SHP77 (cell line): ENCODE results near the gene SLC4A5.
"Not testable (repeated sequence)": the region's sequence is repeated elsewhere in the genome, so short reads cannot be mapped to it uniquely, and the experiment has no call there.

Experiments used
- DNase-seq, 2 experiments: peaks; one replicate each; lab custom pipeline; 2025; lab: John Stamatoyannopoulos, UW

Gene SLC4A5

DNA sequence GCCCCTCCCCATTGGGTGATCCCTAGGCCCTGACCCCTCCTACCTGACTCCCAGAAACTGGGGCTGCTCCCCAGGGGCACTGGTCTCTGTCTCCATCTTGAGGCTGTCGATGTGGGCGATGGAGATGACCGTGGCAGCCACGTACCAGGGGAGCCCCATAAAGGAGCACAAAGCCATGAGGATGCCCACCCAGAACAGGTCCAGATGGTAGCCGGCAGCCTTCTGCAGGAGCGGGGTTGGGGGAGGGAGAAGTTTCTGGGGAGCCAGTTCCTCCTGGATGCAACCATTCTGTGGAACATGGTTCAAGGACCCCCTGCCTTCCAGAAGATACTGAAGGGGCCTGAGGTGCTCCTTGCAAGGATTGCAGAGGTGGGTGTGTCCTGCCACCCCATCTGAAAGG, 110.8 kb downstream of the SLC4A5 start:
- DNase-seq: no peak

DNA sequence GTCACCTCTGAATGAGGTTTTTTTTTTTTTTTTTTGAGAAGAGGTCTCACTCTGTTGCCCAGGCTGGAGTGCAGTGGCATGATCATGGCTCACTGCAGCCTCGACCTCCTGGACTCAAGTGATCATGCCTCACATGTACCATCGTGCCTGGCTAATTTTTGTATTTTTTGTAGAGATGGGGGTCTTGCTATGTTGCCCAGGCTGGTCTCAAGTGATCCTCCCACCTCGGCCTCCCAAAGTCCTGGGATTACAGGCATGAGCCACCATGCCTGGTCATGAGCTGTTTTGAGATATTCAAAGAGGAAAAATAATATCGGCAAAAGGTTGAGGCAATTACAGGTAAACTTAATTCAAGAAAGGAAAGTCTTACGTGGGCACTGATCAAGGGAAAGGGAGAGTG, 113.4 kb downstream of the SLC4A5 start:
- DNase-seq: not testable (repeated sequence)

DNA sequence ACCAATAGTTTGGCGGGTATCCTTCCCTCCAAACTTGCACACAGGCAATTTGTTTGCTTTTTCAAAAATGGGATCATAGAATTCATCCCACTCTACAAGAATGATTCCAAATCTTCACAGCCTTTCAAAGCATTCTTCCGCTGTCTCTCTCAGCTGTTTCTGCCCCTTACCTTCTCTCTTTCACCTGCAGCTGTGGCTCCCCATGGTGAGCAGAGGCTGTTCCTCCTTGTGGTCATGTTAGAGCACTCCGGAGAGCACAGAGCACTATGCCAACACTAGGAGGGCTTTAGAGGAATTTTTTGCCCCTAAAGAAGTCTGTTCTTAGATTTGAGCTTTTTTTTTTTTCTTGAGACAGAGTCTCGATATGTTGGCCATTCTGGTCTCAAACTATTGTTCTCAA, 114.4 kb downstream of the SLC4A5 start:
- DNase-seq: no peak

DNA sequence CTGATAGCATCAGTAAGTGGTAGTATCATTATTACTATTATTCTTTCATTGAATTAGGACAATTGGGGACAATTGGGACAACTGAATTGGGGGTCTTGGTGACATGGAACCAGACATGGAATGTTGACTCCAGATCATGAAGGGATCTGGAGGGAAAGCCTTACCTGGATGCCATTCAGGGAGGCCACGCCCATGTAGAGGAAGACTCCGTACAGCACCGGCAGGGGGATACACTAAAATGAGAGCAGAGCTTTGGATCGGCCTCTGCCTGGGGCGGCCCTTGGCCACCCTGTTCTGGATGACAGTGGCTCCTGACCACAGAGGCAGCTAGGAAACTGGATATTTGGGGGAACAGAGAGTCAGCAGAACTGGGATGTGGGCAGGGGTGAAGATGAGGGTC, 115.6 kb downstream of the SLC4A5 start:
- no peak for DNase-seq

DNA sequence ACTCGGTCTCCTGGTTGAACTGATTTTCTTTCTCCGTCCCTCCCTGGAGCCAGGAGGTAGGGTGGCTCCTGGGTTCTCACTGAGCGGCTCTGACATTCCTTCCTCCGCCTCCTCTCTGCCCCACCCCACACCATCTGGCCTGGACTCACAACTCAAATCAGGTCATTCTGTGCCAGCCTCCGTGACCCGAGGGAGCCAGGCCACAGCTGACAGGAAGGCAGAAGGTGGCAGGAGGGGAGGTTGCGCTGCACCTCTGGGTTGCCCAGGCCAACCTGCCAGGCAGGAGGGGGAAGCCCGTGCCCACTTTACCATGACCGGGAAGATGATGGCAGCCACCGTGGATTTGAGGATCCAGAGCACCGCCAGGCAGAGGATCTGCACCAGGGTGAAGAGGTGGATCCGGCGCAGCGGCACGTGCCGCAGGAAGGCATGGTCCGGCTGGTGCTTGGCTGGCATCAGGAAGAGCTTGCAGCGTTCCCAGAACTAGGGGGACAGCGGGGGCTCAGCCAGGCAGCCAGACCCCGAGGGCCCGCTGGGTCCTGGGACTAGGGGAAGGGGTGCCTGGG, 116.5 kb downstream of the SLC4A5 start:
- DNase-seq: no peak

DNA sequence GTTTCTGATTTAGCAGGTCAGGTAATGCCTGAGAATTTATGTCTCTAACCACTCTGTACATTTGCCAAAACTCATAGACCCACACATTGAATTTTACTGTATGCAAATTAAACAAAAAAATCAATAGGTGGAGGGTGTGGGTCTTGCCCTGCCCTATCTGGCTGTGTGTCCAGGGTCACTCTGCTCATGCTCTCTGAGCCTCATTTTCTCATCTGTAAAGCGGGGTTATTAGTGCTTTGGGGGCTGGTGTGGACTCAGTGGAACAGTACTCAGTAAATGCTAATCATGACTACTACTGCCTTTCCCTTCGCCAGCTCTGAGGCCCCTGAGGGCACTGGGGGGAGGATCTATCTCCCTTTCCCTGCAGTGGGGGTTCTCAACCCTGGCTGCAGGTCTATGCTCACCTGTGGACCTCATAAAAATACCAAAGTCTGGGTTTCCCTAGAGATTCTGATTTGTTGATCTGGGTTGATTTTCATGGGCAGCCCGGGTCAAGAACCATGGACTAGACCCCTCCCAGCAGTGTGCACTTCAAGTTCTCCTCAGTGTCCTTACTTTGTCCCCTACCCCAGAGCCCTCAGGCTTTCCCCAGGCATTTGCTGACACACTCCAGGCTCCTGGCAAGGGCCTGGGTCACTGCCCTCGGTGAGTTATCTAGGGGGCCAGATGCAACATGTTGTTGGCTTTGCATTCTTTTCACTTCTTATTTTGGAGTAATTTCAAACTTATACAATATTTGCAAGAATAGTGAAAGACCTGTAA, 117.3 kb downstream of the SLC4A5 start:
- DNase-seq: no peak

DNA sequence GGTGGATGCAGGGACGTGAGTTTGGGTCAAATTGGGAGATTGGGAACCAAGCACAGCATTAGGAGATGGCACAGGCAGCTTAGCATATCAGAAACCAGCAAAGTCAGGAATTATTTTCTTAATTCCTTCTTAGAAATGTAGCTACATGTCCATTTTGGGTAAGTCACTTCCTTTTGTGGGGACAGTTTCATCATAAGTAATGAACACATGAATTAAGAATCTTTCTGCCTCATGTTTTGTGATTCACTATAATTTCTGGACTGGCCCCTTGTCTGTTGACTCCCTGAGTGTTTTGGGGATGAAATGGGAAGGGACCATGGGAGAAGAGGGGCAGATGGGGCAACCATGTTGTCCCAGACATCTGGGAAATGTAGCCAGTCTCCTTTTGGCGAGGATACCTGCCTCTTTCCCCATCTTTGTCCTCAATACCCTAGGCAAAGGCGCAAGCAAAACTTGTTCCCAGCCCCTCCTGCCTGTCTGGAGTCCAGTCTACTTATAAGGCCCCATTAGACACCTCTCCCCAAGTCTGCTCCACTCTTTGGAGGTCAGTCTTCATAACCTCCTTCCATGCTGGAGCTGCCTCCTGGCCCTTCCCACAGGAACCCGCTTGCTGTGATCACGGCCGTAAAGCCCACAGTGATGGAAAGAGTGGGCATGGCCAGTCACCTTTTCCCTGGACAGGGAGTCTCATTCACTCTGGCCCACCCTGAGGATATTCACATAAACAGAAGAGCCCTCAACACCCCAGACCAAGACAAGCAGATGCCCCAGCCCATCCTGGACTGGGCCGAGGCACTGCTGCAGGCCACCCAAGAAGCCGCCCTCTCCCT, 119.1 kb downstream of the SLC4A5 start:
- DNase-seq: no peak

DNA sequence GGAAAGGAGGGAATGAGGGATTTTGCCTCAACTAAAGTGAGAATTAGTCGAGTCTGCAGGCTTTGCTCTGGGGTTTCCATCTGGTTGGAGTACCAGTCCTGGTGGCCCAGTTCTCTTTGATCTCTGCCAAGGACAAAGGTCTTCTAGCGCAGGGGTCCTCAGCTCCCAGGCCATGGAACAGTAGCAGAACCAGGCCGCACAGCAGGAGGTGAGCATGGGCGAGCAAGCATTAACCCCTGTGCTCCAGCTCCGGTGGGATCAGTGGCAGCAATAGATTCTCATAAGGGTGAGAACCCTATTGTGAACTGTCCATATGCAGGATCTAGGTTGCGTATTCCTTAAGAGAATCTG, 120.9 kb downstream of the SLC4A5 start:
- DNase-seq: no peak

DNA sequence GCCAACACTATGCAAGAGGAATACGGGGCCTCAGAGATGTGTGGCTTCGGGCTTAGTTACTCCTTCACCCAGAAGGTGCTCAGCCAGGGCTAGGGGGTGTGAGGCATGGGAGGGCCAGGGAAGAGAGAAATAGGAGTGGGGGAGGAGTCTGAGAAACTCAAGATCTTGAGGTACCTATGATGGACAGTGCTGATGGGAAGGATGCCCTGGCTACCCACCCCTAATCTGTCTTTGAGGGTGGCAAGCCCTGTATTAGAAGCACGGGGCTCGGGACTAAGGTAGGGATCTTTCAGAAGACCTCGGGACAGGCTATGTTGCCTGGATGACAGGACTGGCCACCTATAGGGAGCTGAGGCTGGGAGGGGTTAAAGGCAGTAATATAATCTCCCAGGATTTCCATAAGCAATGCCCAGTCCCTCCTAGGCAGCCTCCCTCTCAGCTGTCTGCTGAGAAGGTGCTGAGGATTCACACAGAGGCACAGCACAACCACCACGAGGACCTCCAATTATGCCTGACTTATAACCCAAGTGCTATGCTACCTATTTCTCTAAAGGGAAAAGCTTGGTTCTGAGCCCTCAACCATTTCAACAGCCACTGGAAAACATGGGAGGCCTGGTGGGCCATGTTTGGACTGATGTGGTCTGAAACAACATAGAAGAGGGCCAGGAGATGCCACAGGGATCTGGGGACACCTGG, 121.5 kb downstream of the SLC4A5 start:
- no peak for DNase-seq

DNA sequence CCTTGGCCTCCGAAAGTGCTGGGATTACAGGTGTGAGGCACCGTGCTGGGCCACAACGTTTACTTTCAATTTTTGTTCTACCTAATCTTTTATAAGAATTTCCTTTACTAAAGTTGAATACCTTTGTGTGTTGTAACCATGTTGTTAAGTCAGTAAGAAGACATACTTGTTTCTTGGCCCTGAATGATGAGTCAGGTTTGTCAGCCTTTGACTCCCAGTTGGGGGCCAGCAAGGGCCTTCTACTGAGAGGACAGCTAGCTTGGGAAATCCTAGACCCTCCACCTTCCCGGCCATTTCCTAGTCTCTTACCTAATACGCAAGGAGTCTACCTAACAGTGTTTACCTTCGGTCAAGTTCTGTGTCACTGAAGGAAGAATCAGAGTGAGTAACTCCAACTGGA, 122.1 kb downstream of the SLC4A5 start:
- no peak for DNase-seq

DNA sequence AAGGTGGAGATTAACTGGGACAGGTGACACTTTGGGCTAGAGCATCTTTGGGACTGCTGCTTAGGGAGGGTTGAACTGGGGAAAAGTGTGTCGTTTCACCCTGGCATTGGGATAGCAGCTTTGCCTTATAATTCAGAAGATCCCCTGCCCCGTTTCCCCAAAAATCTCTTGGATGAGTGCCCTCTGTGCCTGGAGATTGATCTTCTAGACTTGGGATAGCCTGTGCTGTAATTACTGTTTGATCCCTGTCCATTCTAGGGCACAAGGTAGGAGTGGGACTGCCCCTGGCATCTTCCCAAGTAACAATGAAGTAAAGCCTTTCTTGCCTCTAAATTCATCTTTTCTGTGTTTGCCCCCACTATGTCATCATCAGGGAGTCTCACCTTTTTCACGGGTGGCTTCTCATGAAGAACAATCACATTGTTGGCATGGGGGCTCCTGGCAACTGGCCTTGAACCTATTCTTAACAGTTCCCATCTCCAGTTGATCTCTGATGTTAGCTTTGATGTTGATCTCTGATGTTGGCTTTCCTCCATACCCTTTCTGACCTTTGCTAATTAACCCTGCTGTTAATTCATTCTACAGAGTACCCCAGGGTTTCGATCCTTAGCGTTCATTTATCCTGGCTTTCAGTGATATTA, 123.2 kb downstream of the SLC4A5 start:
- no peak for DNase-seq

DNA sequence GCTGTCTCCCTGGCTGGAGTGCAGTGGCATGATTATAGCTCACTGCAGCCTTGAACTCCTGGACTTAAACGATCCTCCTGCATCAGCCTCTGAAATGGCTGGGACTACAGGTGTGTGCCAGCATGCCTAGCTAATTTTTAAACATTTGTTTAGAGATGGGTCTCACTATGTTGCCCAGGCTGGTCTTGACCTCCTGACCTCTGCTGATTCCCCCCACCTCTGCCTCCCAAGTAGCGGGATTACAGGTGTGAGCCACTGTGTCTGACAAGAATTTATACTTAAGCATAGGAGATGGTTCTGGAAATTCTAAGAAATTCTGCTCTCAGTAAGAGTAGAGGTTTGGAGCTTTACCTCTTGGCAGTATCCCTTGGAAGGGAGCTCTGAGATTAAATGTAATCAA, 126.6 kb downstream of the SLC4A5 start:
- no peak for DNase-seq

DNA sequence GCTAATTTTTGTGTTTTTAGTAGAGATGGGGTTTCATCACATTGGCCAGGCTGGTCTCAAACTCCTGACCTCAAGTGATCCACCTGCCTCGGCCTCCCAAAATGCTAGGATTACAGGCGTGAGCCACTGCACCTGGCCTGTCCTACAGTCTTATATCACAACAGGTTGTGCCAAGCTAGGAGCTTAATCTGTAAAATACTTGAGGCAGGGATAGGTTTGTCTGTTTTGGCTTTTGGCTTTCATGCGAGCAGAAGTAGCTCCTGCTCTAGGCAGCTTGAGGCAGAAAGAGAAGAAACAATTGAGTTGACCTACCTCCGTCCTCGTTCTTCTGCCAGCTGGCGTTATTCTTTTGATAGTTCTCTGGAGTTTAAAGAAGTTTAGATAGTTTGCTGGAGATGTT, 127.4 kb downstream of the SLC4A5 start:
- not testable (repeated sequence) for DNase-seq

DNA sequence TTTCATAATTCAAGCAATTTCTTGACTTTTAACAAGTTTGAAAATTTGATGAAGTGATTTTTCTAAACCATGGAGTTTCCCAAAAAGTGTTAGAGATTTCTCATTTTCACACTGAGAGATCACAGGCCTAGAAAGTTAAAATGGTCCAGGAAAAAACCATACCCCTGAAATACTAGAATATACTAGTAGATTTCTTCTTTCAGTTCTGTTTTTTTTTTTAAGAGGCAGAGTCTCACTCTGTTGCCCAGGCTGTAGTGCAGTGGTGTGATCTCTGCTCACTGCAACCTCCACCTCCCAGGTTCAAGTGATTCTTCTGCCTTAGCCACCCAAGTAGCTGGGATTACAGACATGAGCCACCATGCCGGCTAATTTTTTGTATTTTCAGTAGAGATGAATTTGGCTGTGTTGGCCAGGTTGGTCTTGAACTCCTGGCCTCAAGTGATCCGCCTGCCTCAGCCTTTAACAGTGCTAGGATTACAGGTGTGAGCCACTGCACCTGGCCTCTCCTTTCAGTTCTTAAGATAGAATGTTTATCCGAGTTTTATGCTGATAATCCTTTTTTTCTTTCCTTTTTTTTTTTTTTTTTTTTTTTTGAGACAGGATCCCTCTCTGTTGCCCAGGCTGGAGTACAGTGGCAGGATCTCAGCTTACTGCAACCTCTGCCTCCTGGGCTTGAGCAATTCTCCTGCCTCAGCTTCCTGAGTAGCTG, 130.4 kb downstream of the SLC4A5 start:
- DNase-seq: no peak

DNA sequence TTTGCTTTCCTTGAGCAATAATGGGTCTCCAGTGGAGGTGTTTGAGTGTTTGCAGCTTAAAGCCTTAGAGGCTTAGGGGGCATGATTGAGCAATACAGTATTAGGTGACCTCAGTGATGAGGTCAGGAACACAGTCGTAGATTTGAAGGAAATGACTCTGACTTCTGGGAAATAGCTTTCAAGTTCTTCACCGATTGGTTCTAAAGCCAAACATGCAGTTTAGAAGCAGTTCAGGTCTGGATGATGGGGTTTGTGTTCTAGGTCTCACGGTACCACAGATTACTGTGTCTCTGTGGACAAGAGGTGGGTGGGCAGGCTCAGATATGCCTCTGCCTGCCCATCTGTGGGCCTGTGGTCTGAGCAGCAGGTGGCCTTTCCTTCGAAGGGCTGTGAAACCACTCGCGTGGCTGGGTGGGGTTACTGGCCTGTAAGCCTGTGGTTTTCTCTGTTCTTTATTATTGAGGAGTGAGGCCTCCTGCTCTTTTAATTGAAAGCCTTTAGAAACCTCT, 137.0 kb downstream of the SLC4A5 start:
- no peak for DNase-seq

DNA sequence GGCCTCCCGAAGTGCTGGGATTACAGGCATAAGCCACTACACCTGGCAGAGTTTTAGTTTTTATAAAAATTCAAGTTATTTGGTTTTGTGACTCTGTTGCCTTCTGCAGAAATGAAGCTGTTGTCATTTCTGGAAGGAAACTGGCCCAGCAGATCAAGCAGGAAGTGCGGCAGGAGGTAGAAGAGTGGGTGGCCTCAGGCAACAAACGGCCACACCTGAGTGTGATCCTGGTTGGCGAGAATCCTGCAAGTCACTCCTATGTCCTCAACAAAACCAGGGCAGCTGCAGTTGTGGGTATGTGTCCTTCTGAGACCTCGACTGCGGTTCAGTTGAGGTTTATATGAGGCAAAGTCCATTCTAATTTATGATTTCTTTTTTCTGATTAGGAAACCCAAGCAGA, 137.6 kb downstream of the SLC4A5 start:
- no peak for DNase-seq

DNA sequence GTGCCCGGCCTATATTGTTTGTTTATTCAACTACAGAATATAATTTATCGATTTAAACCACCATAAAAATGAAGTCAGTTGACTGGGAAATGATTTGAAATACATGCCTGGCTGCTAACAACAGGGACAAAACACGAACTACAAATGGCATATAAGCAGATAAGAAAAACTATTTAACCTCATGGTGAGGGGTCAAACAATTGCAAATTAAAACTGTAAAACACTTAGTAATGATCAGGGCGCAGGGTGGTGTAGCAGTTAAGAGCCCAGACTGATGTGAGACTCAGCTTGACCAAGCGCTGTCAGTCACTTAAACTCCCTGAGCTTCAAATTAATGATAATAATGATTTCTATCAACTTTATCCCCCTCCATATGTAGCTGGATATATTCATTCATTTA, 138.1 kb downstream of the SLC4A5 start:
- no peak for DNase-seq

DNA sequence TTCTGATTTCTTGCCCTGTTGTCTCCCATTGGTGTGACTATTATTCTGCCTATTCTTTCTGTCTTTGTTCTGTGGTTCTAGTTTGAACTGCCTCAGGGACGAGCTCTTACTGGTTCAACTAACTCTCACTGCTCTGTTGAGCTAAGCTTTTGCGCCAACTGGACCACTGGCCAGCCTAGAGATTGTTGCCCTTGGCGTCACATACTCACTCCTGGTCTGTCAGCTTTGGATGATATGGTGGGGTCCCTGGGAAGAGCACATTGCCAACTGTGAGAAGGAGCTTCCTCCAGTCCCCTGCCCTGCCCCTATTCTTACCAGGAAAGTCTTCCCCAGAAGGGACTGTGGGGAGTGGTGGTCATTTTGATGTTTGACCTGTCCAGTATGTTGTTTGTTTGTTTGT, 138.8 kb downstream of the SLC4A5 start:
- no peak for DNase-seq

DNA sequence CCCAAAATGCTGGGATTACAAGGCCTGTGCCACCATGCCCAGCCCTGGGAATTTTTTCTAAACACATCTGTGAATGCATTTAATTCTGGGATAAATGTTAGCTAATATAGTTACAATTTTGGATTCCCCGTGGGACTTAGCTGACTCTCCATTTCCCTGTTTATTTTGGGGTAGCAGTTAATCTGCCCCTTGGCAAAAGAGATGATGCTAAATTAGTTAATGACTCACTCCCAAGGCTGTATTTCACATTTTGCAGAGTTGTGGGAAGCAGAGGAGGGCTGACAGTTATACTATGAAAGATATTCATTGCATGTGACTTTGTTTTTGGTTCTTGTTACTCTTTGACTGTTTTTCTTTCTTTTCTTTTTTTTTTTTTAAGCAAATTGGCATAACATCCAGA, 141.6 kb downstream of the SLC4A5 start:
- DNase-seq: no peak

DNA sequence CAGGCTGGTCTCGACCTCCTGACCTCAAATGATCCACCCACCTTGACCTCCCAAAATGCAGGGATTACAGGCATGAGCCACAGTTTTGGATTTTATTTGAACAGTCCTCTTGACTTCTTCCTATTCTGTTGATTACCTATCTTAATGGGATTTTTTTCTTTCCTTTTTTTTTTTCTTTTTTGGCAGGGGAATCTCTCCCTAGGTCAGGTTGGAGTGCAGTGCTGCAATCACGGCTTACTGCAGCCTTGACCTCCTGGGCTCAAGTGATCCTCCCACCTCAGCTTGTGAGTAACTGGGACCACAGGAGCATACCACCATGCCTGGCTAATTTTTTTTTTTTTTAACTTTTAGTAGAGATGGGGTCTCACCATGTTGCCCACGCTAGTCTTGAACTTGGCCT, 142.0 kb downstream of the SLC4A5 start:
- no peak for DNase-seq

DNA sequence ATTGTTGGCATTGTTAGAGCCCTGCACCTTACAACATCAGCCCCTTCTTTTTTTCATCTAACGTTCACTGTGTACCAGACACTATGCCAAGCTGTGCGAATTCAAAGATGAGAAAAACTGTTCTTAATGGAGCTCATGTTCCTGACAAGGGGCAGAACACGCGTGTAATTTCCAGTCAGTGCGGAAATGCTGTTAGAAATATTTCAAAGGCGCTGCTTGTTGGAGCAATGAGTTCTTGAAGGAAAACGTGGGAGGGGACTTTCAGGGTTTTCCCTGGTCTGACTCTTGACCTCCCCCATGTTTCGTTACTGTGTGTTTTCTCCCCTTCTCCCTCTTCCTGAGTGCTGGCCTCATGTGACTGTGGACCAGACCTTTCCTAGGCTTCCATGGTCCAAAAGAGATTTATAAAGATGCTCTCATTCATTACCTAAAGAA, 143.3 kb downstream of the SLC4A5 start:
- DNase-seq: no peak
